Fibroblast of lung (primary cell): ENCODE results near the gene GRIK1. TPM values are rescaled to one million over a fixed set of nuclear protein-coding genes. Genes with fewer than 3 reads are reported as not detected.

Experiments
- DNase-seq, 2 donors: peaks; one replicate each; pipeline versions ENCODE4 v3.0.0 to v3.0.0-alpha.2; 2010; ENCODE audit warnings: low read depth in 2 of 2
- H2AFZ ChIP-seq: 2 replicates; pipeline ENCODE4 v1.5.1; 2012; ENCODE audit warnings: low read length, control low read depth, inconsistent platforms
- H3K27ac ChIP-seq: 2 replicates; pipeline ENCODE4 v1.5.1; 2011; ENCODE audit warnings: low read length, control low read depth; ENCODE audit not compliant: insufficient read depth
- H3K27me3 ChIP-seq: 2 replicates; pipeline ENCODE4 v1.5.1; 2011; ENCODE audit warnings: mild to moderate bottlenecking, low read length; ENCODE audit not compliant: control insufficient read depth, insufficient read depth
- H3K36me3 ChIP-seq: 2 replicates; pipeline ENCODE4 v1.5.1; 2011; ENCODE audit warnings: low read length; ENCODE audit not compliant: control insufficient read depth, insufficient read depth
- H3K4me1 ChIP-seq: 2 replicates; pipeline ENCODE4 v1.5.1; 2011; ENCODE audit warnings: low read length; ENCODE audit not compliant: control insufficient read depth, insufficient read depth; ENCODE audit errors: extremely low read depth
- H3K4me2 ChIP-seq: 2 replicates; pipeline ENCODE4 v1.5.1; 2011; ENCODE audit warnings: low read length, control low read depth; ENCODE audit not compliant: insufficient read depth; ENCODE audit errors: extremely low read depth
- H3K4me3 ChIP-seq, 4 experiments: fragments of 200-600 bp in 1 of 4; sonication (generic) in 1 of 4; replicated peaks in 1 of 4; 2 replicates each; pipeline ENCODE4 v1.5.1; 2011 to 2016; ENCODE audit warnings: low read length in 4 of 4, low read depth in 3 of 4, mild to moderate bottlenecking in 3 of 4, control low read depth in 2 of 4, inconsistent platforms in 1 of 4, mixed read lengths in 1 of 4; ENCODE audit not compliant: insufficient read depth in 1 of 4; ENCODE audit errors: control extremely low read depth in 1 of 4
- H3K79me2 ChIP-seq: 2 replicates; pipeline ENCODE4 v1.5.1; 2012; ENCODE audit warnings: mild to moderate bottlenecking, low read length, inconsistent platforms; ENCODE audit not compliant: control insufficient read depth, insufficient read depth
- H3K9ac ChIP-seq: 2 replicates; pipeline ENCODE4 v1.5.1; 2011; ENCODE audit warnings: mild to moderate bottlenecking, low read length, control low read depth; ENCODE audit not compliant: insufficient read depth
- H3K9me3 ChIP-seq: 2 replicates; pipeline ENCODE4 v1.5.1; 2012; ENCODE audit warnings: low read depth, low read length; ENCODE audit not compliant: control insufficient read depth, insufficient read depth
- H4K20me1 ChIP-seq: 2 replicates; pipeline ENCODE4 v1.5.1; 2011; ENCODE audit warnings: low read length; ENCODE audit not compliant: control insufficient read depth, insufficient read depth; ENCODE audit errors: extremely low read depth
- CTCF ChIP-seq, 2 donors: IDR thresholded peaks in 1 of 2; conservative IDR thresholded peaks in 1 of 2; 1 replicate in 1 of 2; 2 replicates in 1 of 2; pipeline ENCODE4 v1.5.1; 2011 to 2012; ENCODE audit warnings: low read length in 2 of 2, control low read depth in 1 of 2, inconsistent platforms in 1 of 2, low read depth in 1 of 2, mild to moderate bottlenecking in 1 of 2
- EZH2 ChIP-seq: IDR thresholded peaks from 2 replicates; pipeline ENCODE4 v1.5.1; 2012; ENCODE audit warnings: low read length, control low read depth, mild to moderate bottlenecking; ENCODE audit errors: missing control alignments
- polyA plus RNA-seq, 2 donors: library from polyadenylated mRNA; depleted of rRNA in 1 of 2; stranded (reverse) in 1 of 2; unstranded in 1 of 2; fragments of >200 nt; gene quantifications; 2 replicates each; pipeline ENCODE4 v1.2.1, GENCODE V29; 2011 to 2012; ENCODE audit warnings: missing spikeins in 1 of 2
- total RNA-seq: library from RNA; depleted of rRNA; stranded (reverse); fragments of >200 nt; gene quantifications from 2 replicates; pipeline ENCODE4 v1.2.1, GENCODE V29; 2014

Gene GRIK1
- total and polyA plus RNA-seq, 2 donors (not counting 1 experiment from before 2014, with no cell fraction given) = not detected

- no peak for TF ChIP-seq EZH2
- no peak for TF ChIP-seq CTCF (conservative IDR thresholded peaks at IDR 0.05 in 1 of 2, IDR thresholded peaks at IDR 0.05 in 1 of 2; ENCODE audit: low read depth in 1 of 2, low read length in 2 of 2)
- no peaks in the 10 kb centered on the region for H3K36me3 ChIP-seq
- H3K4me3 ChIP-seq = no peak overlapping the region
- H3K4me1 ChIP-seq = no peaks in the 10 kb centered on the region
- no peaks in the 10 kb centered on the region for H4K20me1 ChIP-seq
- H3K4me2 ChIP-seq = no peak overlapping the region
- no peaks in the 10 kb centered on the region for H3K79me2 ChIP-seq
- no peak for DNase-seq
- H3K27me3 ChIP-seq = no peaks in the 10 kb centered on the region
- H3K9ac ChIP-seq = no peak overlapping the region
- no peak overlapping the region for H2AFZ ChIP-seq
- H3K9me3 ChIP-seq = no peaks in the 10 kb centered on the region
- H3K27ac ChIP-seq = no peak overlapping the region
Observed at GRCh38 chr21:29664615-29665014, 275.2 kb downstream of the GRIK1 start.

- no peak for DNase-seq
- no peak overlapping the region for H3K9ac ChIP-seq
- no peak overlapping the region for H3K4me3 ChIP-seq
- no peak overlapping the region for H3K27ac ChIP-seq
- H3K9me3 ChIP-seq = no peaks in the 10 kb centered on the region
- H3K4me2 ChIP-seq = no peak overlapping the region
- TF ChIP-seq CTCF (conservative IDR thresholded peaks at IDR 0.05 in 1 of 2, IDR thresholded peaks at IDR 0.05 in 1 of 2; ENCODE audit: low read depth in 1 of 2, low read length in 2 of 2) (no peak), EZH2 (no peak)
- no peaks in the 10 kb centered on the region for H3K79me2 ChIP-seq
- no peaks in the 10 kb centered on the region for H4K20me1 ChIP-seq
- H2AFZ ChIP-seq = no peak overlapping the region
- H3K4me1 ChIP-seq = no peaks in the 10 kb centered on the region
- no peaks in the 10 kb centered on the region for H3K27me3 ChIP-seq
- no peaks in the 10 kb centered on the region for H3K36me3 ChIP-seq
Observed at GRCh38 chr21:29661672-29662442, 277.9 kb downstream of the GRIK1 start.

GRCh38 chr21:29660047-29660720 is 279.6 kb downstream of the GRIK1 start:
- no peak overlapping the region for H3K4me2 ChIP-seq
- H3K27ac ChIP-seq = no peak overlapping the region
- H3K9ac ChIP-seq = no peak overlapping the region
- H3K9me3 ChIP-seq = no peaks in the 10 kb centered on the region
- H3K36me3 ChIP-seq = no peaks in the 10 kb centered on the region
- H3K27me3 ChIP-seq = no peaks in the 10 kb centered on the region
- no peak for DNase-seq
- no peaks in the 10 kb centered on the region for H4K20me1 ChIP-seq
- no peak overlapping the region for H3K4me3 ChIP-seq
- H2AFZ ChIP-seq = no peak overlapping the region
- H3K4me1 ChIP-seq = peaks cover 3% of the 10 kb centered on the region
- H3K79me2 ChIP-seq = no peaks in the 10 kb centered on the region
- TF ChIP-seq CTCF (conservative IDR thresholded peaks at IDR 0.05 in 1 of 2, IDR thresholded peaks at IDR 0.05 in 1 of 2; ENCODE audit: low read depth in 1 of 2, low read length in 2 of 2) (no peak), EZH2 (no peak)
